ENCODE results near the gene SLC25A5. TPM values are rescaled to one million over a fixed set of nuclear protein-coding genes. Genes with fewer than 3 reads are reported as not detected.

SLC25A5 gene
- total RNA-seq, 1 donor from 2014 or later: 153 TPM

GRCh38 chrX:119477812-119478232 lies 9.6 kb downstream of the SLC25A5 start:
- TF ChIP-seq CTCF (IDR thresholded peaks at IDR 0.05): no peak
- Mint-ChIP-seq H3K9me3 (ENCODE audit: low read depth) (no peaks in the 10 kb centered on the region), H3K27ac (ENCODE audit: unreplicated experiment) (no peak overlapping the region), H3K36me3 (ENCODE audit: low read depth) (no peaks in the 10 kb centered on the region), H3K4me3 (ENCODE audit: unreplicated experiment) (no peak overlapping the region), H3K27me3 (ENCODE audit: low read depth) (no peaks in the 10 kb centered on the region), H3K4me1 (ENCODE audit: low read depth) (peaks cover 9% of the 10 kb centered on the region)
- no peak for DNase-seq (ENCODE audit: low spot score)

- H3K27ac Mint-ChIP-seq (ENCODE audit: unreplicated experiment): no peak overlapping the region
- H3K27me3 Mint-ChIP-seq (ENCODE audit: low read depth): no peaks in the 10 kb centered on the region
- no peaks in the 10 kb centered on the region for H3K36me3 Mint-ChIP-seq (ENCODE audit: low read depth)
- peaks cover 9% of the 10 kb centered on the region for H3K4me1 Mint-ChIP-seq (ENCODE audit: low read depth)
- no peak overlapping the region for H3K4me3 Mint-ChIP-seq (ENCODE audit: unreplicated experiment)
- DNase-seq (ENCODE audit: low spot score): no peak
- TF ChIP-seq CTCF (IDR thresholded peaks at IDR 0.05): no peak
- H3K9me3 Mint-ChIP-seq (ENCODE audit: low read depth): no peaks in the 10 kb centered on the region
These were observed 10.3 kb downstream of the SLC25A5 start for GRCh38 chrX:119478504-119478903.

GRCh38 chrX:119479845-119480244 lies 11.6 kb downstream of the SLC25A5 start:
- Mint-ChIP-seq H3K4me1 (ENCODE audit: low read depth) (peaks cover 9% of the 10 kb centered on the region), H3K27me3 (ENCODE audit: low read depth) (no peaks in the 10 kb centered on the region), H3K9me3 (ENCODE audit: low read depth) (peaks cover 4% of the 10 kb centered on the region), H3K4me3 (ENCODE audit: unreplicated experiment) (no peak overlapping the region), H3K27ac (ENCODE audit: unreplicated experiment) (no peak overlapping the region), H3K36me3 (ENCODE audit: low read depth) (no peaks in the 10 kb centered on the region)
- no peak for TF ChIP-seq CTCF (IDR thresholded peaks at IDR 0.05)
- no peak for DNase-seq (ENCODE audit: low spot score)

GRCh38 chrX:119481323-119481801 lies 13.1 kb downstream of the SLC25A5 start:
- Mint-ChIP-seq H3K27ac (ENCODE audit: unreplicated experiment) (no peak overlapping the region), H3K36me3 (ENCODE audit: low read depth) (no peaks in the 10 kb centered on the region), H3K4me3 (ENCODE audit: unreplicated experiment) (no peak overlapping the region), H3K4me1 (ENCODE audit: low read depth) (peaks cover 3% of the 10 kb centered on the region), H3K9me3 (ENCODE audit: low read depth) (peaks cover 8% of the 10 kb centered on the region), H3K27me3 (ENCODE audit: low read depth) (no peaks in the 10 kb centered on the region)
- TF ChIP-seq CTCF (IDR thresholded peaks at IDR 0.05): no peak
- no peak for DNase-seq (ENCODE audit: low spot score)

GRCh38 chrX:119482041-119482440 lies 13.8 kb downstream of the SLC25A5 start:
- Mint-ChIP-seq H3K4me3 (ENCODE audit: unreplicated experiment) (peak overlapping the region; percentile 69), H3K27me3 (ENCODE audit: low read depth) (no peaks in the 10 kb centered on the region), H3K9me3 (ENCODE audit: low read depth) (peaks cover 8% of the 10 kb centered on the region)

More at GRCh38 chrX:119482041-119482440, 13.8 kb downstream of the SLC25A5 start:
- H3K4me1 Mint-ChIP-seq (ENCODE audit: low read depth): peaks cover 3% of the 10 kb centered on the region
- no peak for DNase-seq (ENCODE audit: low spot score)
- H3K36me3 Mint-ChIP-seq (ENCODE audit: low read depth): no peaks in the 10 kb centered on the region
- no peak for TF ChIP-seq CTCF (IDR thresholded peaks at IDR 0.05)
- no peak overlapping the region for H3K27ac Mint-ChIP-seq (ENCODE audit: unreplicated experiment)
